ENCODE measurements around the gene NCAPH2. TPM values are rescaled to one million over a fixed set of nuclear protein-coding genes. Genes with fewer than 3 reads are reported as not detected.

NCAPH2 gene
- total and polyA plus RNA-seq, 4 donors = 18.2 to 67.4 (median 33.6) TPM

- Histone ChIP-seq H3K4me3 (ENCODE audit: low read length in 2 of 2) (no peak overlapping the region), H3K4me1 (ENCODE audit: control insufficient read depth in 1 of 2, insufficient read depth in 2 of 2, low read length in 2 of 2) (no peaks in the 10 kb centered on the region), H3K27ac (ENCODE audit: low read depth in 1 of 2, low read length in 2 of 2) (no peak overlapping the region), H3K9me3 (ENCODE audit: control insufficient read depth, low read length) (no peaks in the 10 kb centered on the region), H3K36me3 (ENCODE audit: control insufficient read depth in 1 of 2, insufficient read depth in 2 of 2, low read length in 1 of 2) (no peaks in the 10 kb centered on the region), H3K27me3 (ENCODE audit: control insufficient read depth in 1 of 2, insufficient read depth in 2 of 2, low read length in 1 of 2) (no peaks in the 10 kb centered on the region)
- no peak for DNase-seq
- no peak for ATAC-seq (ENCODE audit: low FRiP score)
- intact Hi-C loops (cut with DNase I) = no loop called here
- WGBS, 2 donors = 92 to 94% methylated on average over 13 of the region's 13 CpGs
Observed at GRCh38 chr22:50520826-50521453, 12.9 kb downstream of the NCAPH2 start.

- WGBS, 2 donors = 91 to 93% methylated on average over 10 of the region's 10 CpGs
- intact Hi-C loops (cut with DNase I) = no loop called here
- no peak for DNase-seq
- Histone ChIP-seq H3K27ac (ENCODE audit: low read depth in 1 of 2, low read length in 2 of 2) (no peak overlapping the region), H3K27me3 (ENCODE audit: control insufficient read depth in 1 of 2, insufficient read depth in 2 of 2, low read length in 1 of 2) (no peaks in the 10 kb centered on the region), H3K4me1 (ENCODE audit: control insufficient read depth in 1 of 2, insufficient read depth in 2 of 2, low read length in 2 of 2) (no peaks in the 10 kb centered on the region), H3K9me3 (ENCODE audit: control insufficient read depth, low read length) (no peaks in the 10 kb centered on the region), H3K4me3 (ENCODE audit: low read length in 2 of 2) (no peak overlapping the region), H3K36me3 (ENCODE audit: control insufficient read depth in 1 of 2, insufficient read depth in 2 of 2, low read length in 1 of 2) (no peaks in the 10 kb centered on the region)
- no peak for ATAC-seq (ENCODE audit: low FRiP score)
Observed at GRCh38 chr22:50521710-50522109, 13.7 kb downstream of the NCAPH2 start.

DNA sequence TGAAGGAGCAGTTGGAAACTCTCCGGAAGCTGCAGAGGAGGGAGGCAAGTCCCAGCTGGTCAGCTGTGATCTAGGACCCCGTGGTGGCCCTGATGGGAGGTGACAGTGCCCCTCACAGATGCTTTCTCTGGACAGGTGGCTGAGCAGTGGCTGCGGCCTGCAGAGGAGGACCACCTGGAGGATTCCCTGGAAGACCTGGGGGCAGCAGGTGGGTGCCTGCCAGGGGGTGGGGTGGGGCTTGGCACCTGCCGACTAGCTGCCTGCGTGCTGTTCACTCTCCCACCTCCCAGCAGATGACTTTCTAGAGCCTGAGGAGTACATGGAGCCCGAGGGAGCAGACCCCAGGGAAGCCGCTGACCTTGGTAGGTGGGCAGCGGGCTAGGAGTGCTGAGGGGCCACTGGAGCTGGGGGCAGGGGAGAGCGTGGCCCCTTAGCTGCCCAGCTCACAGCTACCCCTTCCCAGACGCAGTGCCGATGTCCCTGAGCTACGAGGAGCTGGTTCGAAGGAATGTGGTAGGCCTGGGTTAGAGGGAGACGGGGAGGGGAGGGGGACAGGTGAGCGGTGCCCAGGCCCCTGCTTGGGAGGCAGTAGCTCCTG lies 14.3 kb downstream of the NCAPH2 start:
- Histone ChIP-seq H3K27ac (ENCODE audit: low read depth in 1 of 2, low read length in 2 of 2) (no peak overlapping the region), H3K36me3 (ENCODE audit: control insufficient read depth in 1 of 2, insufficient read depth in 2 of 2, low read length in 1 of 2) (no peaks in the 10 kb centered on the region), H3K27me3 (ENCODE audit: control insufficient read depth in 1 of 2, insufficient read depth in 2 of 2, low read length in 1 of 2) (no peaks in the 10 kb centered on the region), H3K4me3 (ENCODE audit: low read length in 2 of 2) (no peak overlapping the region), H3K9me3 (ENCODE audit: control insufficient read depth, low read length) (no peaks in the 10 kb centered on the region), H3K4me1 (ENCODE audit: control insufficient read depth in 1 of 2, insufficient read depth in 2 of 2, low read length in 2 of 2) (no peaks in the 10 kb centered on the region)
- WGBS, 2 donors = 87 to 90% methylated on average over 15 of the region's 15 CpGs
- DNase-seq = peak in 1 of 2 donors; percentile 50
- no peak for ATAC-seq (ENCODE audit: low FRiP score)
- intact Hi-C loops (cut with DNase I) = no loop called here

GRCh38 chr22:50522806-50523438 lies 14.9 kb downstream of the NCAPH2 start:
- ATAC-seq (ENCODE audit: low FRiP score) = no peak
- H3K9me3 ChIP-seq (ENCODE audit: control insufficient read depth, low read length) = no peaks in the 10 kb centered on the region
- no peak overlapping the region for H3K27ac ChIP-seq (ENCODE audit: low read depth in 1 of 2, low read length in 2 of 2)
- no peaks in the 10 kb centered on the region for H3K36me3 ChIP-seq (ENCODE audit: control insufficient read depth in 1 of 2, insufficient read depth in 2 of 2, low read length in 1 of 2)
- intact Hi-C loops (cut with DNase I) = no loop called here
- no peaks in the 10 kb centered on the region for H3K4me1 ChIP-seq (ENCODE audit: control insufficient read depth in 1 of 2, insufficient read depth in 2 of 2, low read length in 2 of 2)
- H3K27me3 ChIP-seq (ENCODE audit: control insufficient read depth in 1 of 2, insufficient read depth in 2 of 2, low read length in 1 of 2) = no peaks in the 10 kb centered on the region
- 82 to 87% methylated on average over 22 of the region's 22 CpGs for WGBS, 2 donors
- DNase-seq = peak in 1 of 2 donors; percentile 51
- no peak overlapping the region for H3K4me3 ChIP-seq (ENCODE audit: low read length in 2 of 2)

DNA sequence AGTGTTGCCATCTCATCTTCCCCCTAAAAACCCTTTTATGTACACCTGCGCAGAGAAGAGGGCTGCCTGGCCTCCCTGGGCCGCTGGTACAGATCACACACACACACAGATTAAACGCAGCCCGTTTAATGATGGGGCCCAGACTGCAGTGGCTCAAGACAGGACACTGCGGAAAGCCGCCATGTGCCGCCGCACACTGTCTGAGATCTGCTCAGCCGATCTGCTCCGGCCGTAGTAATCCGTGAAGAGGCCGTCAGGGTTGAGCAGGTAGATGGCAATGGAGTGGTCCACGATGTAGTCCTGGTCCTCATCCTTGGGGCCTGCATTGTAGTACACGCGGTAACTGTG lies 15.4 kb downstream of the NCAPH2 start:
- ATAC-seq (ENCODE audit: low FRiP score) = no peak
- Histone ChIP-seq H3K27ac (ENCODE audit: low read depth in 1 of 2, low read length in 2 of 2) (no peak overlapping the region), H3K9me3 (ENCODE audit: control insufficient read depth, low read length) (no peaks in the 10 kb centered on the region), H3K27me3 (ENCODE audit: control insufficient read depth in 1 of 2, insufficient read depth in 2 of 2, low read length in 1 of 2) (no peaks in the 10 kb centered on the region), H3K36me3 (ENCODE audit: control insufficient read depth in 1 of 2, insufficient read depth in 2 of 2, low read length in 1 of 2) (no peaks in the 10 kb centered on the region), H3K4me1 (ENCODE audit: control insufficient read depth in 1 of 2, insufficient read depth in 2 of 2, low read length in 2 of 2) (no peaks in the 10 kb centered on the region), H3K4me3 (ENCODE audit: low read length in 2 of 2) (no peak overlapping the region)
- intact Hi-C loops (cut with DNase I) = no loop called here
- 93 to 95% methylated on average over 16 of the region's 16 CpGs for WGBS, 2 donors
- no peak for DNase-seq

GRCh38 chr22:50523806-50524675 lies 16.0 kb downstream of the NCAPH2 start:
- intact Hi-C loops (cut with DNase I) = no loop called here
- Histone ChIP-seq H3K27ac (ENCODE audit: low read depth in 1 of 2, low read length in 2 of 2) (no peak overlapping the region), H3K36me3 (ENCODE audit: control insufficient read depth in 1 of 2, insufficient read depth in 2 of 2, low read length in 1 of 2) (no peaks in the 10 kb centered on the region)

GRCh38 chr22:50524676-50525103 lies 16.7 kb downstream of the NCAPH2 start:
- Histone ChIP-seq H3K4me3 (ENCODE audit: low read length in 2 of 2) (peak overlapping the region; percentile 28 to 53), H3K4me1 (ENCODE audit: control insufficient read depth in 1 of 2, insufficient read depth in 2 of 2, low read length in 2 of 2) (no peaks in the 10 kb centered on the region), H3K36me3 (ENCODE audit: control insufficient read depth in 1 of 2, insufficient read depth in 2 of 2, low read length in 1 of 2) (no peaks in the 10 kb centered on the region), H3K27me3 (ENCODE audit: control insufficient read depth in 1 of 2, insufficient read depth in 2 of 2, low read length in 1 of 2) (no peaks in the 10 kb centered on the region), H3K27ac (ENCODE audit: low read depth in 1 of 2, low read length in 2 of 2) (peak overlapping the region in 1 of 2 donors; percentile 20), H3K9me3 (ENCODE audit: control insufficient read depth, low read length) (no peaks in the 10 kb centered on the region)
- DNase-seq (peak in 1 of 2 donors; percentile 68), ATAC-seq (ENCODE audit: low FRiP score) (no peak)
- 7 to 11% methylated on average over 19 of the region's 19 CpGs for WGBS, 2 donors
- intact Hi-C loops (cut with DNase I) = loop anchor here (1.0 to 5.0 kb wide), 2 partner anchors 16 to 38 kb away; partner anchors contain the start of genes NCAPH2 (in 2 of the 2) and SYCE3 (in 1 of the 2)

More at GRCh38 chr22:50523806-50524675, 16.0 kb downstream of the NCAPH2 start:
- Histone ChIP-seq H3K9me3 (ENCODE audit: control insufficient read depth, low read length) (no peaks in the 10 kb centered on the region), H3K27me3 (ENCODE audit: control insufficient read depth in 1 of 2, insufficient read depth in 2 of 2, low read length in 1 of 2) (no peaks in the 10 kb centered on the region), H3K4me1 (ENCODE audit: control insufficient read depth in 1 of 2, insufficient read depth in 2 of 2, low read length in 2 of 2) (no peaks in the 10 kb centered on the region), H3K4me3 (ENCODE audit: low read length in 2 of 2) (no peak overlapping the region)
- DNase-seq (no peak), ATAC-seq (ENCODE audit: low FRiP score) (no peak)
- WGBS, 2 donors = 79 to 81% methylated on average over 25 of the region's 25 CpGs

DNA sequence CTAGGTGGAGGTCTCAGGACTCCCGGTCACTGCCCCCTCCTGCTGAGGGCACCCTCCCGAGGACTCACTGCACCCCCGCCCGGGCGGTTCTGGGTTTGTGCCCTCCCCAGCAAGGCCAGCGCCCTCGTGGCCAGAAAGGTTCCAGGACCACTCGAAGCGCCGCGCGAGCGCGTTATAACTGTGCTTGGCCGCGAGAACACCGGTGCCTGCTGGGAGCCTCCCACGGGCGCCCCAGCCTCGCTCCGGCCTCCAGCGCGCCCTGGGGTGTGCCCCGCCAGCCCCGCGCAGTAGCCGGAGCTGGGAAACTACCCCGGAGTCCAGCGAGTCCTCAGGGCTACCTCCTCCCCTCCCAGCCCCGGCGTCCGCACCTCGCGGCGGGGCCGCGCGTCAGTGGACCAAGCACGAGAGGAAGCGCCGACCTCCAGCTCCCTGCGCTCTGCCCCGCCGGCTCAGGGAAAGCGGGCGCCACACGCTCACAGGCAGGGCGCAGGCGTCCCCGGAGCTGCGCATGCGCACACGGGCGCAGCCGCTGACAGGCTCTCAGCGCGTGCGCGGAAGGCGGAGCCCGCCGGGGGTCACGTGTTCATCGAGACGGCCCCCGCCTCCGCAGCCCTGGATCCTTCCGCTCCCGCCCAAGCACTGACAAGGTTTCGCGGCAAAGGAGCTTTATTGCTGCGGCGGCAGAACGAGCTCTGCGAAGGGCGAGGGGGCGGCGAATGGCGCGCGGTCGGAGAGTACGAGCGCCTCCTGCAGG lies 17.3 kb downstream of the NCAPH2 start, which contains the start of gene SCO2:
SCO2 (minus strand) TSS at position 495 of the 754 bp plus-strand sequence. CDS start 1,187 bp downstream, outside the sequence.
- Histone ChIP-seq H3K4me1 (ENCODE audit: control insufficient read depth in 1 of 2, insufficient read depth in 2 of 2, low read length in 2 of 2) (no peaks in the 10 kb centered on the region), H3K27ac (ENCODE audit: low read depth in 1 of 2, low read length in 2 of 2) (peak within 1 kb of the TSS in 1 of 2 donors; percentile 54), H3K36me3 (ENCODE audit: control insufficient read depth in 1 of 2, insufficient read depth in 2 of 2, low read length in 1 of 2) (no peaks in the 10 kb centered on the region), H3K27me3 (ENCODE audit: control insufficient read depth in 1 of 2, insufficient read depth in 2 of 2, low read length in 1 of 2) (no peaks in the 10 kb centered on the region), H3K9me3 (ENCODE audit: control insufficient read depth, low read length) (no peaks in the 10 kb centered on the region), H3K4me3 (ENCODE audit: low read length in 2 of 2) (peak within 1 kb of the TSS; percentile 51 to 53)
- ATAC-seq (ENCODE audit: low FRiP score) = peak; percentile 86
- DNase-seq = peak; percentile 98 to 99
- intact Hi-C loops (cut with DNase I) = loop anchor here (1.0 to 5.0 kb wide), 2 partner anchors 17 to 37 kb away; partner anchors contain the start of genes NCAPH2 (in 2 of the 2) and SYCE3 (in 1 of the 2)
- WGBS, 2 donors = 0% methylated on average over 49 to 84 of the region's 84 CpGs

All from aorta (tissue), 5 donors.